ENCODE data around the gene RXFP4. TPM values are rescaled to one million over a fixed set of nuclear protein-coding genes. Genes with fewer than 3 reads are reported as not detected.
A peak's percentile ranks its signal among the peaks of the same experiment; 100 is the strongest.

Gene RXFP4
- total and polyA plus RNA-seq, 2 of the 13 experiments (the other 11 are each of a cell fraction or from before 2014, with no cell fraction given) = 0.38 to 1.4 TPM

DNA sequence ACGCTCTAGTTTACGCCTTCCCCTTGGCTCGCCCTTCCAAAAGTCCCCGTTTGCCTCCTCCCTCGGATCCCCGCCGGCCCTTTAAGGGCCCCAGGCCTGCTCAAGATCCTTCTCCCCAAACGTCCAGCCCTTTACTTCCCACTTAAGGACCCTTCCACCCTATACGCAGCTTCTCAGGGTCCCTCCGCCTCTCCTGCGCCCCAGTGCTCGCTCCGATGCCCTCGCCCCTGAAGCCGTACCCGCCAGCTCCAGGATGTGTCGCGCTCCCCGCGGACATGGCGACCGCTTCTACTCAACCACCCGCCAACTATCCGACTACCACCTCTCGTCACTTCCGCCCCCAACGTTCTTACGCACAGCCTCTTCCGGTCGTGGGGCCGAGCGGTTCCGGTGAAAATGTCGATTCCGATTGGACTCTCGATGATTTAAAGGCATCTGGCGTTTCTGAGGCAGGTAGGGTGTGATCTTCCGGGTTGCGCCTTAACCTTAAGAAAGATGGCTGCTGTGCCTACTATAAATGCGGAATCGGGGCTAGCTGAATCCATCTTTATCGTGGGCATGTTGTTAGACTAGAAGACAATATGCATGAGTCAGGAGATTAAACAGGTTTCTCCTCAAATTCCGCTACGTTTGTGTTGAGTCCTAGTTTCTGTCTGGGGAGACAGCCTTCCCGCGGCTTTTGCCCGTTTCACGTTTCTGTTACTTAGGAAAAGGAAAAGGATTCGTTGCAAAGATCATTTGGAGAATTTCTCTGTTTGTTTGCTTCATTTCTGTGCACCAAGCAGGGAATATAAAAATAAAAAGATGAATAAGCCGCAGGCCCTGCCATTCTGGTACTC is 7.1 kb upstream of the RXFP4 start, which contains the start of gene KHDC4 (continued):
- TF ChIP-seq ZNF614 (CRISPR knock-in tag; IDR thresholded peaks at IDR 0.05; ENCODE audit: borderline replicate concordance) = peak; percentile 83; the same call in 1 of the 2 replicates
- TF ChIP-seq ZNF589 (CRISPR knock-in tag; conservative IDR thresholded peaks at IDR 0.05) = peak; percentile 82; the same call in 1 of the 2 replicates
- TF ChIP-seq E2F2 (CRISPR knock-in tag; IDR thresholded peaks at IDR 0.05; ENCODE audit: borderline replicate concordance) = no peak
- TF ChIP-seq MAF1 (CRISPR knock-in tag; IDR thresholded peaks at IDR 0.05; ENCODE audit: borderline replicate concordance) = no peak; the same call in 1 of the 2 replicates
- TF ChIP-seq NKX3-1 (CRISPR knock-in tag; IDR thresholded peaks at IDR 0.05) = peak; percentile 84
- TF ChIP-seq, protein P1, sequence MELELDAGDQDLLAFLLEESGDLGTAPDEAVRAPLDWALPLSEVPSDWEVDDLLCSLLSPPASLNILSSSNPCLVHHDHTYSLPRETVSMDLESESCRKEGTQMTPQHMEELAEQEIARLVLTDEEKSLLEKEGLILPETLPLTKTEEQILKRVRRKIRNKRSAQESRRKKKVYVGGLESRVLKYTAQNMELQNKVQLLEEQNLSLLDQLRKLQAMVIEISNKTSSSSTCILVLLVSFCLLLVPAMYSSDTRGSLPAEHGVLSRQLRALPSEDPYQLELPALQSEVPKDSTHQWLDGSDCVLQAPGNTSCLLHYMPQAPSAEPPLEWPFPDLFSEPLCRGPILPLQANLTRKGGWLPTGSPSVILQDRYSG (CRISPR knock-in tag; IDR thresholded peaks at IDR 0.05) = 0 out of 2 replicates have a peak, but pooled peaks have one; percentile 41
- no peak for TF ChIP-seq PATZ1 (CRISPR knock-in tag; IDR thresholded peaks at IDR 0.05)
- no peak for TF ChIP-seq SMC3 (IDR thresholded peaks at IDR 0.05; ENCODE audit: low read length)
- peak; percentile 66; the same call in 1 of the 2 replicates for TF ChIP-seq CBFB (CRISPR knock-in tag; IDR thresholded peaks at IDR 0.05)
- TF ChIP-seq, protein P2, sequence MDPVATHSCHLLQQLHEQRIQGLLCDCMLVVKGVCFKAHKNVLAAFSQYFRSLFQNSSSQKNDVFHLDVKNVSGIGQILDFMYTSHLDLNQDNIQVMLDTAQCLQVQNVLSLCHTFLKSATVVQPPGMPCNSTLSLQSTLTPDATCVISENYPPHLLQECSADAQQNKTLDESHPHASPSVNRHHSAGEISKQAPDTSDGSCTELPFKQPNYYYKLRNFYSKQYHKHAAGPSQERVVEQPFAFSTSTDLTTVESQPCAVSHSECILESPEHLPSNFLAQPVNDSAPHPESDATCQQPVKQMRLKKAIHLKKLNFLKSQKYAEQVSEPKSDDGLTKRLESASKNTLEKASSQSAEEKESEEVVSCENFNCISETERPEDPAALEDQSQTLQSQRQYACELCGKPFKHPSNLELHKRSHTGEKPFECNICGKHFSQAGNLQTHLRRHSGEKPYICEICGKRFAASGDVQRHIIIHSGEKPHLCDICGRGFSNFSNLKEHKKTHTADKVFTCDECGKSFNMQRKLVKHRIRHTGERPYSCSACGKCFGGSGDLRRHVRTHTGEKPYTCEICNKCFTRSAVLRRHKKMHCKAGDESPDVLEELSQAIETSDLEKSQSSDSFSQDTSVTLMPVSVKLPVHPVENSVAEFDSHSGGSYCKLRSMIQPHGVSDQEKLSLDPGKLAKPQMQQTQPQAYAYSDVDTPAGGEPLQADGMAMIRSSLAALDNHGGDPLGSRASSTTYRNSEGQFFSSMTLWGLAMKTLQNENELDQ (CRISPR knock-in tag; IDR thresholded peaks at IDR 0.05; ENCODE audit: borderline replicate concordance) = no peak
- TF ChIP-seq, protein P3, sequence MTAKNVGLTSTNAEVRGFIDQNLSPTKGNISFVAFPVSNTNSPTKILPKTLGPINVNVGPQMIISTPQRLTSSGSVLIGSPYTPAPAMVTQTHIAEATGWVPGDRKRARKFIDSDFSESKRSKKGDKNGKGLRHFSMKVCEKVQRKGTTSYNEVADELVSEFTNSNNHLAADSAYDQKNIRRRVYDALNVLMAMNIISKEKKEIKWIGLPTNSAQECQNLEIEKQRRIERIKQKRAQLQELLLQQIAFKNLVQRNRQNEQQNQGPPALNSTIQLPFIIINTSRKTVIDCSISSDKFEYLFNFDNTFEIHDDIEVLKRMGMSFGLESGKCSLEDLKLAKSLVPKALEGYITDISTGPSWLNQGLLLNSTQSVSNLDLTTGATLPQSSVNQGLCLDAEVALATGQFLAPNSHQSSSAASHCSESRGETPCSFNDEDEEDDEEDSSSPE (CRISPR knock-in tag; IDR thresholded peaks at IDR 0.05) = peak; percentile 90
- TF ChIP-seq ZNF260 (CRISPR knock-in tag; IDR thresholded peaks at IDR 0.05; ENCODE audit: borderline replicate concordance, low read depth) = no peak
- TF ChIP-seq, protein P4, sequence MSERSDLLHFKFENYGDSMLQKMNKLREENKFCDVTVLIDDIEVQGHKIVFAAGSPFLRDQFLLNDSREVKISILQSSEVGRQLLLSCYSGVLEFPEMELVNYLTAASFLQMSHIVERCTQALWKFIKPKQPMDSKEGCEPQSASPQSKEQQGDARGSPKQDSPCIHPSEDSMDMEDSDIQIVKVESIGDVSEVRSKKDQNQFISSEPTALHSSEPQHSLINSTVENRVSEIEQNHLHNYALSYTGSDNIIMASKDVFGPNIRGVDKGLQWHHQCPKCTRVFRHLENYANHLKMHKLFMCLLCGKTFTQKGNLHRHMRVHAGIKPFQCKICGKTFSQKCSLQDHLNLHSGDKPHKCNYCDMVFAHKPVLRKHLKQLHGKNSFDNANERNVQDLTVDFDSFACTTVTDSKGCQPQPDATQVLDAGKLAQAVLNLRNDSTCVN (CRISPR knock-in tag; IDR thresholded peaks at IDR 0.05; ENCODE audit: borderline replicate concordance) = peak; percentile 42; the same call in 1 of the 2 replicates
- TF ChIP-seq, protein P5, sequence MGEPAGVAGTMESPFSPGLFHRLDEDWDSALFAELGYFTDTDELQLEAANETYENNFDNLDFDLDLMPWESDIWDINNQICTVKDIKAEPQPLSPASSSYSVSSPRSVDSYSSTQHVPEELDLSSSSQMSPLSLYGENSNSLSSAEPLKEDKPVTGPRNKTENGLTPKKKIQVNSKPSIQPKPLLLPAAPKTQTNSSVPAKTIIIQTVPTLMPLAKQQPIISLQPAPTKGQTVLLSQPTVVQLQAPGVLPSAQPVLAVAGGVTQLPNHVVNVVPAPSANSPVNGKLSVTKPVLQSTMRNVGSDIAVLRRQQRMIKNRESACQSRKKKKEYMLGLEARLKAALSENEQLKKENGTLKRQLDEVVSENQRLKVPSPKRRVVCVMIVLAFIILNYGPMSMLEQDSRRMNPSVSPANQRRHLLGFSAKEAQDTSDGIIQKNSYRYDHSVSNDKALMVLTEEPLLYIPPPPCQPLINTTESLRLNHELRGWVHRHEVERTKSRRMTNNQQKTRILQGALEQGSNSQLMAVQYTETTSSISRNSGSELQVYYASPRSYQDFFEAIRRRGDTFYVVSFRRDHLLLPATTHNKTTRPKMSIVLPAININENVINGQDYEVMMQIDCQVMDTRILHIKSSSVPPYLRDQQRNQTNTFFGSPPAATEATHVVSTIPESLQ (CRISPR knock-in tag; conservative IDR thresholded peaks at IDR 0.05) = no peak; the same call in 1 of the 2 replicates
- TF ChIP-seq ZNF792 (CRISPR knock-in tag; IDR thresholded peaks at IDR 0.05) = no peak; the same call in 1 of the 2 replicates
- TF ChIP-seq JDP2 (CRISPR knock-in tag; IDR thresholded peaks at IDR 0.05; ENCODE audit: borderline replicate concordance) = no peak

Data from HepG2 (cell line).